NCI-H1417 treated with DMSO at 0.1 percent for 48 hours (cell line): ENCODE measurements around the gene USP2.

ENCODE experiments used
- DNase-seq: peaks from one replicate; lab custom pipeline; 2025; lab: John Stamatoyannopoulos, UW

The USP2 gene

DNA sequence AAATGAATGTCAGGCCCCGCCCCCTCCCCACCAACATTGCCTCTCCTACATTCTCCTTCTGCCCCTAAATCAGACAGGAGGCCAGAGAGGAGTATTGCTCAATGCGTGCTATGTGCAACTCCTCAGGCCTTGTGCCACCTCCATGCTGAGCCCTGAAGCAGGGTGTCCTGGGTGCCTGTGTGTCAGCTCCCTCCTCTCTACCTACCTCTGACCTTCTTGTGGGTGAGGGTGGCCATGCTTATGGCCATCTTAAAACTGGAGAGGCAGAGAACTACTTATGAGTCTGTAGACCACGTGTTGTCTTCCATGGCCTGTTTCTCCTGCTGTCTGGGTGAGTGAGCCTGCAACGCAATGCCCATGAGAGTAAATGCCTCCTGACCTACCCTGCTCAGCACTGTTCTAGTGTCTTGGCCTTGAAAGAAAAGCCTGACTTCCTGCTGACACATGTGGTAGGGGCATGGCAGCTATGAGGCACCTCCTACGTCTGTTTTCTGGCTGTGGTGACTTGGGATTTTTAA is 75.1 kb downstream of the USP2 start:
- DNase-seq = no peak

DNA sequence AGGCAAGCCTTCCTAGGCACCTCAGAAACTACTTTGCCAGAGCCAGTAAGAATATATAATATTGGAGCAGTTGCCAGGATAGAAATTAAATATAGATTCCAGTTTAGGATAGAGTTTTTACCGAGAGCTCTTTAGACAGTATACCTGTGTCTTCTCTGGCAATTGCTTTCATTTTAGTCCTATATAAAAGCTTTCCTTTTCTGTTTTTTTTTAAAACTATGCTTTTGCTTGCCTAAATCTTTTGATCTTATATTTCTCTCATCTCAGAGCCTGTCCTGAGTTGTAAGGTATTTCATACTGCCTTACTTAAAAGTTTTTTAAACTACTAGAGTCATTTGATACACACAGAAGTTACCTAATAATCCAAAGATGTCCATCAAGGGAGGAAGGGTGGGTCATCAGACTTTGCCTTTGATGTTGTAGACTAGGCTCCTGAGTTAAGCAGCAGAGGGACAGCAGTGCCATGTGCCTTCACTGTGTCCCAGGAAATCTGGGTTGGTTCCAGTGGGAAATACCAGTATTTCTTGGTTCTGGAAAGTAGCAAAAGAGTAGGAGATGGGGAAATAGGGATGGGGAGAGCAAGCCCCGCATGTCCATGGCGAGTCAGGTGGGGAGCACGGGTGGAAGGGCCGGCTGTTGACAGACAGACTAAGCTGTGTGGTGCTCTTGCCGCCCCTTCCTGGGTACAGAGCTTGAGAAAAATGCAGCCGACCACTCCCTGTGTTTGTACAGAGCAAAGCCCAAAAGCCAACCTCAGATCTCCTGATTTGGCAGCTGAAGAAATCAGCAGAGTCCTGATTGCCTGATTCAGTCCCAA is 75.7 kb downstream of the USP2 start:
- DNase-seq = no peak
